ENCODE results near the gene ABCA3. TPM values are rescaled to one million over a fixed set of nuclear protein-coding genes. Genes with fewer than 3 reads are reported as not detected.
A peak's percentile ranks its signal among the peaks of the same experiment; 100 is the strongest.

ABCA3 gene
- total and polyA plus RNA-seq, 7 experiments from 2014 or later: 1.7 to 10.0 (median 7.4) TPM

GRCh38 chr16:2235234-2235651, 105.3 kb downstream of the ABCA3 start:
- no peaks in the 10 kb centered on the region for H3K27me3 Mint-ChIP-seq
- H3K4me1 Mint-ChIP-seq: peaks cover 0 to 6% (median 0%) of the 10 kb centered on the region in 7 donors
- H3K27ac Mint-ChIP-seq: no peak overlapping the region
- ChIA-PET CTCF (no interaction called here), POLR2A (no interaction called here)
- Histone ChIP-seq H3K4me3 (ENCODE audit: low read length) (no peak overlapping the region), H3K9me3 (ENCODE audit: control insufficient read depth in 2 of 3, low read length in 3 of 3) (no peaks in the 10 kb centered on the region), H3K36me3 (ENCODE audit: control insufficient read depth in 2 of 3, insufficient read depth in 3 of 3, low read length in 3 of 3) (peaks cover 0 to 56% (median 5%) of the 10 kb centered on the region in 3 experiments), H3K27me3 (ENCODE audit: control insufficient read depth in 2 of 2, insufficient read depth in 2 of 2, low read length in 2 of 2) (no peaks in the 10 kb centered on the region), H3K4me1 (ENCODE audit: control insufficient read depth in 2 of 2, insufficient read depth in 2 of 2, low read length in 2 of 2) (no peaks in the 10 kb centered on the region), H3K27ac (ENCODE audit: low read depth, low read length) (no peak overlapping the region)
- intact Hi-C loops (cut with micrococcal nuclease): no loop called here
- no peaks in the 10 kb centered on the region for H3K9me3 Mint-ChIP-seq
- ATAC-seq (no peak), DNase-seq (no peak)
- H3K4me3 Mint-ChIP-seq: no peak overlapping the region
- peaks cover 0 to 24% (median 3%) of the 10 kb centered on the region in 5 donors for H3K36me3 Mint-ChIP-seq

- H3K27me3 Mint-ChIP-seq: no peaks in the 10 kb centered on the region
- no peak overlapping the region for H3K4me3 ChIP-seq (ENCODE audit: low read length)
- no peaks in the 10 kb centered on the region for H3K9me3 Mint-ChIP-seq
- no peak overlapping the region for H3K4me3 Mint-ChIP-seq
- H3K27ac ChIP-seq (ENCODE audit: low read depth, low read length): no peak overlapping the region
- ChIA-PET POLR2A (no interaction called here), CTCF (no interaction called here)
- H3K27ac Mint-ChIP-seq: no peak overlapping the region
- no peaks in the 10 kb centered on the region for H3K27me3 ChIP-seq (ENCODE audit: control insufficient read depth in 2 of 2, insufficient read depth in 2 of 2, low read length in 2 of 2)
- no peaks in the 10 kb centered on the region for H3K4me1 ChIP-seq (ENCODE audit: control insufficient read depth in 2 of 2, insufficient read depth in 2 of 2, low read length in 2 of 2)
- peaks cover 0 to 6% (median 0%) of the 10 kb centered on the region in 7 donors for H3K4me1 Mint-ChIP-seq
- ATAC-seq (no peak), DNase-seq (no peak)
- peaks cover 0 to 29% (median 7%) of the 10 kb centered on the region in 5 donors for H3K36me3 Mint-ChIP-seq
- peaks cover 0 to 61% (median 10%) of the 10 kb centered on the region in 3 experiments for H3K36me3 ChIP-seq (ENCODE audit: control insufficient read depth in 2 of 3, insufficient read depth in 3 of 3, low read length in 3 of 3)
- intact Hi-C loops (cut with micrococcal nuclease): no loop called here
- no peaks in the 10 kb centered on the region for H3K9me3 ChIP-seq (ENCODE audit: control insufficient read depth in 2 of 3, low read length in 3 of 3)
Observed at GRCh38 chr16:2234813-2235170, 105.7 kb downstream of the ABCA3 start.

DNA sequence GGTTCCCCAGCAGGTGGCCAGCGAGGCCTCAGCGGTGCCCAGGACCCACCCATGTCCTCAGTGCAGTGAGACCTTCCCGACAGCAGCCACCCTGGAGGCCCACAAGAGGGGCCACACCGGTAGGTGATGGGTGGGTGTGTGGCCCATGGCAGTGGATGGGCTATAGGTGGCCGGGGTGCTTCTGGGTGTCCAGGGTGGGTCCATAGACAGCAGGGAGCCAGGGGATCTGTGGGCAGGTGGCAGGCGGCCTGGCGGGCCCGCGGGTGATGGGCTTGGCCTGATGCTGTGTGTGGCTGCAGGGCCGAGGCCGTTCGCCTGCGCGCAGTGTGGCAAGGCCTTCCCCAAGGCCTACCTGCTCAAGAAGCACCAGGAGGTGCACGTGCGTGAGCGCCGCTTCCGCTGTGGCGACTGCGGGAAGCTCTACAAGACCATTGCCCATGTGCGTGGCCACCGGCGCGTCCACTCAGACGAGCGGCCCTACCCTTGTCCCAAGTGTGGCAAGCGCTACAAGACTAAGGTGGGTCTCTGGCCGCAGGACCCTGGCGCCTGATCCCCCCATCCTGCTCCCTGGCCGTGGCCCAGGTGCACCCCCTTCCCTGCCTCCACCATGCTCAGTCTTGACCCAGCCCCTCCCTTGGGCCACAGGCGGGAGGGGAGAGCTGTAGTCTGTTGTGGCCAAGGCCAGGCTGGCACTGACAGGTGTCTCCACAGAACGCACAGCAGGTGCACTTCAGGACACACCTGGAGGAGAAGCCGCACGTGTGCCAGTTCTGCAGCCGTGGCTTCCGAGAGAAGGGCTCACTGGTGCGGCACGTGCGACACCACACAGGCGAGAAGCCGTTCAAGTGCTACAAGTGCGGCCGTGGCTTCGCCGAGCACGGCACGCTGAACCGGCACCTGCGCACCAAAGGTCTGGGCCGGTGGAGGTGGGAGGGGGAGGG, 106.4 kb downstream of the ABCA3 start:
- Histone ChIP-seq H3K27ac (ENCODE audit: low read depth, low read length) (no peak overlapping the region), H3K36me3 (ENCODE audit: control insufficient read depth in 2 of 3, insufficient read depth in 3 of 3, low read length in 3 of 3) (peaks cover 0 to 67% (median 11%) of the 10 kb centered on the region in 3 experiments), H3K9me3 (ENCODE audit: control insufficient read depth in 2 of 3, low read length in 3 of 3) (no peaks in the 10 kb centered on the region), H3K4me1 (ENCODE audit: control insufficient read depth in 2 of 2, insufficient read depth in 2 of 2, low read length in 2 of 2) (no peaks in the 10 kb centered on the region), H3K4me3 (ENCODE audit: low read length) (no peak overlapping the region), H3K27me3 (ENCODE audit: control insufficient read depth in 2 of 2, insufficient read depth in 2 of 2, low read length in 2 of 2) (no peaks in the 10 kb centered on the region)
- peaks cover 0 to 6% (median 0%) of the 10 kb centered on the region in 7 donors for H3K4me1 Mint-ChIP-seq
- H3K36me3 Mint-ChIP-seq: peaks cover 0 to 33% (median 7%) of the 10 kb centered on the region in 5 donors
- ATAC-seq: no peak
- intact Hi-C loops (cut with micrococcal nuclease): no loop called here
- H3K4me3 Mint-ChIP-seq: no peak overlapping the region
- H3K27me3 Mint-ChIP-seq: no peaks in the 10 kb centered on the region
- peak overlapping the region in 1 of 9 donors; percentile 46 for H3K27ac Mint-ChIP-seq
- POLR2A ChIA-PET: no interaction called here
- DNase-seq: no peak
- H3K9me3 Mint-ChIP-seq: no peaks in the 10 kb centered on the region
- CTCF ChIA-PET: no interaction called here

DNA sequence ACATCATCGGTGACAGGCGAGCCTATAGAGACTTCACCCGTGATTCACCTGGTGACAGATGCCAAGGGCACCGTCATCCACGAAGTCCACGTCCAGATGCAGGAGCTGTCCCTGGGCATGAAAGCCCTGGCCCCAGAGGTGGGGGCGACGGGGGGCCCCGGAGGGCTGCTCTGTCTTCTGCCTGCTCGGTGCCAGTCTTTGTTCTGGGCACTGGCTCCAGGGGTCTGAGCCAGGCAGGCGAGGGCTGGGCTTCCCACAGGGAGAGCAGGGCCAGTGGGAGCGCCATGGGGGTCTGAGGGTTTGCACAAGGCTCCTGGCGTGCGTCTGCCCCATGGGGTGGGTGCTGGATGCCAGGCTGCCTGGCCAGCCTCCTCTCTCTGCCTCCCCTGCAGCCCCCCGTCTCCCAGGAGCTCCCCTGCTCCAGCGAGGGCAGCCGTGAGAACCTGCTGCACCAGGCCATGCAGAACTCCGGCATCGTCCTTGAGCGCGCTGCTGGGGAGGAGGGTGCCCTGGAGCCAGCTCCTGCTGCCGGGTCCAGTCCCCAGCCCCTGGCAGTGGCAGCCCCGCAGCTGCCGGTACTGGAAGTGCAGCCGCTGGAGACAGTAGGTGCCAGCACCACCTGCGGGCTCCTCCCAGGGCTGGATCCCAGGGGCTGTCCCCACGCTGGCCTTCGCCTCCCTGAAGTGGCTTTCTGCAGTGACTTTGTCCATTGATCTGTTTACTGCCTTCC, 107.3 kb downstream of the ABCA3 start:
- intact Hi-C loops (cut with micrococcal nuclease): no loop called here
- H3K27ac ChIP-seq (ENCODE audit: low read depth, low read length): no peak overlapping the region
- Mint-ChIP-seq H3K27me3 (no peaks in the 10 kb centered on the region), H3K36me3 (peaks cover 0 to 33% (median 7%) of the 10 kb centered on the region in 5 donors), H3K4me1 (peaks cover 0 to 6% (median 0%) of the 10 kb centered on the region in 7 donors), H3K27ac (peak overlapping the region in 1 of 9 donors; percentile 46), H3K4me3 (no peak overlapping the region), H3K9me3 (no peaks in the 10 kb centered on the region)
- POLR2A ChIA-PET: no interaction called here
- no peaks in the 10 kb centered on the region for H3K27me3 ChIP-seq (ENCODE audit: control insufficient read depth in 2 of 2, insufficient read depth in 2 of 2, low read length in 2 of 2)
- no peak overlapping the region for H3K4me3 ChIP-seq (ENCODE audit: low read length)
- H3K36me3 ChIP-seq (ENCODE audit: control insufficient read depth in 2 of 3, insufficient read depth in 3 of 3, low read length in 3 of 3): peaks cover 0 to 77% (median 15%) of the 10 kb centered on the region in 3 experiments
- CTCF ChIA-PET: no interaction called here
- no peaks in the 10 kb centered on the region for H3K4me1 ChIP-seq (ENCODE audit: control insufficient read depth in 2 of 2, insufficient read depth in 2 of 2, low read length in 2 of 2)
- ATAC-seq (no peak), DNase-seq (no peak)
- H3K9me3 ChIP-seq (ENCODE audit: control insufficient read depth in 2 of 3, low read length in 3 of 3): no peaks in the 10 kb centered on the region

DNA sequence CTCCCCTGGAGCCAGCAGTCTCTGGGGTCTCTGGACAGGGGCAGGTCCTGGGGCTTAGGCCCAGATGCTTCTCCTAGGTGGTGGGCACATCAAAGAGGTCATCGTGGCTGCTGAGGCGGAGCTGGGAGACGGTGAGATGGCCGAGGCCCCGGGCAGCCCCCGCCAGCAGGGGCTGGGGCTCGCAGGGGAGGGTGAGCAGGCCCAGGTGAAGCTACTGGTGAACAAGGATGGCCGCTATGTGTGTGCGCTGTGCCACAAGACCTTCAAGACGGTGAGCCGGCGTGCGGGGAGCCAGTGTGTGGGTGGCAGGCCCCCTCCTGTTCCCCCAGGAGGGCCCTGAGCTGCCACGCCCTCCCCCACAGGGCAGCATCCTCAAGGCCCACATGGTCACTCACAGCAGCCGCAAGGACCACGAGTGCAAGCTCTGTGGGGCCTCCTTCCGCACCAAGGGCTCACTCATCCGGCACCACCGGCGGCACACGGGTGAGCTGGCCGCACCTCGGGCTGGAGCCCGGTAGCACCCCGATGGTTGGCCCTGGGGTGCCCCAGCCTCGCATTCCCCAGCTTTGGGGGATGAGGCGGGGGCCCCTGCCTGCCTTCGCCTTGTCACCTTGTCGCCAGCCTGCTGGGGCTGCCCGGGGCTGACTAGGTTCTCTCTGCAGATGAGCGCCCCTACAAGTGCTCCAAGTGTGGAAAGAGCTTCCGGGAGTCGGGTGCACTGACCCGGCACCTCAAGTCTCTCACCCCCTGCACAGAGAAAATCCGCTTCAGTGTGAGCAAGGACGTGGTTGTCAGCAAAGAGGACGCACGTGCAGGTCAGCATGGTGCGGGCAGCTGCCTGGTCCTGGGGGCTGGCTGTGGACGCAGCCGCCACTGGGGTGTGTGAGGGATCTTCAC, 108.2 kb downstream of the ABCA3 start:
- Histone ChIP-seq H3K9me3 (ENCODE audit: control insufficient read depth in 2 of 3, low read length in 3 of 3) (no peaks in the 10 kb centered on the region), H3K4me1 (ENCODE audit: control insufficient read depth in 2 of 2, insufficient read depth in 2 of 2, low read length in 2 of 2) (no peaks in the 10 kb centered on the region), H3K4me3 (ENCODE audit: low read length) (no peak overlapping the region), H3K27ac (ENCODE audit: low read depth, low read length) (no peak overlapping the region), H3K36me3 (ENCODE audit: control insufficient read depth in 2 of 3, insufficient read depth in 3 of 3, low read length in 3 of 3) (peaks cover 0 to 82% (median 15%) of the 10 kb centered on the region in 3 experiments), H3K27me3 (ENCODE audit: control insufficient read depth in 2 of 2, insufficient read depth in 2 of 2, low read length in 2 of 2) (no peaks in the 10 kb centered on the region)
- CTCF ChIA-PET: no interaction called here
- ATAC-seq: no peak
- H3K4me1 Mint-ChIP-seq: peaks cover 0 to 6% (median 0%) of the 10 kb centered on the region in 7 donors
- H3K27ac Mint-ChIP-seq: no peak overlapping the region
- H3K4me3 Mint-ChIP-seq: no peak overlapping the region
- POLR2A ChIA-PET: no interaction called here
- peaks cover 0 to 33% (median 7%) of the 10 kb centered on the region in 5 donors for H3K36me3 Mint-ChIP-seq
- no peaks in the 10 kb centered on the region for H3K27me3 Mint-ChIP-seq
- intact Hi-C loops (cut with micrococcal nuclease): no loop called here
- no peaks in the 10 kb centered on the region for H3K9me3 Mint-ChIP-seq
- no peak for DNase-seq

Measured in naive thymus-derived CD4-positive, alpha-beta T cell (primary cell).